Measurements from ENCODE around the gene UTS2B.

UTS2B gene

DNA sequence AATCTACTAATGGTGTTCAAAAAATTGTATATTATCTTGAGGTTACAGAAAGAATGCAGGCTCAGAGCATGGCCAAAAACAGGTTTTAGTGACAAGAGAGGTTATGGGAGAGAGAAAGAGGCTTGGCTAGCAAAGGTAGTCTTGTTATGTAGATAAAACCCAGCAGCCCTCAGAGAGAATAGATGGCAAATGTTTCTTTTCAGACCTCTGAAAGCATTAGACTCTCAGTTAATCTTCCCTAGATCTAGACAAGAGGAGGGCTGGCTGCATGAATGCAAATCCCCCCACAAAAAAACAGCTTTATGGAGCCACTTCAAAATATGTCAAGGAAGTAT, 69.1 kb downstream of the UTS2B start:
- no peak for DNase-seq (ENCODE audit: low read depth)
- TF ChIP-seq, protein P1, sequence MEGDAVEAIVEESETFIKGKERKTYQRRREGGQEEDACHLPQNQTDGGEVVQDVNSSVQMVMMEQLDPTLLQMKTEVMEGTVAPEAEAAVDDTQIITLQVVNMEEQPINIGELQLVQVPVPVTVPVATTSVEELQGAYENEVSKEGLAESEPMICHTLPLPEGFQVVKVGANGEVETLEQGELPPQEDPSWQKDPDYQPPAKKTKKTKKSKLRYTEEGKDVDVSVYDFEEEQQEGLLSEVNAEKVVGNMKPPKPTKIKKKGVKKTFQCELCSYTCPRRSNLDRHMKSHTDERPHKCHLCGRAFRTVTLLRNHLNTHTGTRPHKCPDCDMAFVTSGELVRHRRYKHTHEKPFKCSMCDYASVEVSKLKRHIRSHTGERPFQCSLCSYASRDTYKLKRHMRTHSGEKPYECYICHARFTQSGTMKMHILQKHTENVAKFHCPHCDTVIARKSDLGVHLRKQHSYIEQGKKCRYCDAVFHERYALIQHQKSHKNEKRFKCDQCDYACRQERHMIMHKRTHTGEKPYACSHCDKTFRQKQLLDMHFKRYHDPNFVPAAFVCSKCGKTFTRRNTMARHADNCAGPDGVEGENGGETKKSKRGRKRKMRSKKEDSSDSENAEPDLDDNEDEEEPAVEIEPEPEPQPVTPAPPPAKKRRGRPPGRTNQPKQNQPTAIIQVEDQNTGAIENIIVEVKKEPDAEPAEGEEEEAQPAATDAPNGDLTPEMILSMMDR (IDR thresholded peaks at IDR 0.05; ENCODE audit: low read length, missing control alignments), result no peak
- no peak overlapping the region for H3K4me3 ChIP-seq (replicated peaks; ENCODE audit: low read depth, low read length)

DNA sequence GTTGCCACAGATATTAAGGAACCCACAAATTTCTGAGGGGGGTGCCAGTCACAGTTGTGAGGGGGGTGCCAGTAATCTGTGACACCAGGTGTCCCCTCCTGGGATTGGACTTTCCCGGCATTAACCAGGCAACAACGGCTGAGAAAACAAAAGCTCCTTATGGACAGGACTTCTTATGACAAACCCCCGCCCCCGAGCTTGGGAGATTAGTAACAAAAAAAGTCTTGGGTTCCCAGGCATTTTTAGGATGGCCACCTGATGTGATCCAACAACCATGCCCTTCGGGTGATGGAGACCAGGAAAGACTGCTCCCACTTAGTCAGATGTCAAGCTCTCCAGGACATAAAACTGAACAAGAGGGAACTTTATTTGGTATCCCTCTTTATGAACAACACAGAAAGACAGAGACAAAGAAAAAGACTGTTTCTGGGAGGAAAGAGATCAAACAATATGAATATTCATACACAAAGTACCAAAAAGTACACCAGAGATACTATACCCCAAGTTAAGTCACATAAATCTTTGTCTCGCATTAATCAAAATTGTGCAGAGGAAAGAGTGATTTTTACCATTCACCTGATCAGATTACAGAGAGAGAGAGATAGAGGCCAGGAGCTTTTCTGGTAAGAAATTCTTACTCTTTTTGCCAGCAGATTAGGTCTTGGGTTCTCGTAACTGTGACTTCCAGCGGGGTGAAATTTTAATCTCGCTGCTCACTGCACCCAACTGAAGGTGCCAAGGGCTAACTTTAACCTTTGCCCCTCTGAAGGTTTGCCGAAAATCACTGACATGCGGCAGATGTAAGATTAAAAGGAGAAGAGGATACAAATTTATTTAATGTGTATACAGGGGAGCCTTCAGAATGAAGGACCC, 69.7 kb downstream of the UTS2B start:
- TF ChIP-seq, protein P1 (IDR thresholded peaks at IDR 0.05; ENCODE audit: low read length, missing control alignments), result no peak
- no peak for DNase-seq (ENCODE audit: low read depth)
- H3K4me3 ChIP-seq (replicated peaks; ENCODE audit: low read depth, low read length), result no peak overlapping the region

DNA sequence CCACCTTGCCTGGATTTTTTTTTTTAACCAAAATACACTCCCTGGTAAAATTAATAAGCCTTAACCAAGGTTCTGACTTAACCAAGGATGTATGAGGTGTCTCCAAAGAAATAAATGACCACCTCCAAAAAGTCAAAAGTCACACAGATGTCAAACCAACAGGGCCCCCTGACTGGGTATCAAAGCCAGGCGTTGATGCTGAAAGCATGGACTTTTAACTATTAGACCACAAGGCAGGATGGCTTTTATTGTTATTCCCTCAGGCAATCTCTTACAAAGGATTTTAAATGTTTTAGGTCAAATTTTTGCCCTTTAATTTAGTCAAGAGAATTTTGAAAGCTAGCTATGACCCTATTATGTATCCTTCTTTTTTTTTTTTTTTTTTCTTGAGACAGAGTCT, 70.8 kb downstream of the UTS2B start:
- no peak overlapping the region for H3K4me3 ChIP-seq (replicated peaks; ENCODE audit: low read depth, low read length)
- DNase-seq (ENCODE audit: low read depth), result no peak
- TF ChIP-seq, protein P1 (IDR thresholded peaks at IDR 0.05; ENCODE audit: low read length, missing control alignments), result no peak

DNA sequence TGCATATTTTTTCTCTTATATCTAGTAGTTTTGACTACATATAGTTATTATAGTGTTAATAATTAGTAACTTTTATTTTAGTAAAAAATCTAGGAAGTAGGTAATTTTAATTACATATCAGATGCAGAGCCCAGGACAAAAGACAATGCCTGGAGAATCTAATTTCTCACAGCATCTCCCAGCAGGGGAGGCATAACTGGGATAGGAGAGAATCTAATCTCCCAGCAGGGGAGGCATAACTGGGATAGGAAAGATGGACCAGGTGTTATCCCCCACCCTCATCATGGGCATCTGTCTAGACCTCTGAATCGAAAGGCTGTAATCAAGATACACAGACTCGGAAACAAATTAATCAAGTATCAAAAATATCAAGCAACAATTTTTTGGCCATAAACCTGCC, 73.0 kb downstream of the UTS2B start:
- no peak for DNase-seq (ENCODE audit: low read depth)
- TF ChIP-seq, protein P1 (IDR thresholded peaks at IDR 0.05; ENCODE audit: low read length, missing control alignments), result no peak
- no peak overlapping the region for H3K4me3 ChIP-seq (replicated peaks; ENCODE audit: low read depth, low read length)

DNA sequence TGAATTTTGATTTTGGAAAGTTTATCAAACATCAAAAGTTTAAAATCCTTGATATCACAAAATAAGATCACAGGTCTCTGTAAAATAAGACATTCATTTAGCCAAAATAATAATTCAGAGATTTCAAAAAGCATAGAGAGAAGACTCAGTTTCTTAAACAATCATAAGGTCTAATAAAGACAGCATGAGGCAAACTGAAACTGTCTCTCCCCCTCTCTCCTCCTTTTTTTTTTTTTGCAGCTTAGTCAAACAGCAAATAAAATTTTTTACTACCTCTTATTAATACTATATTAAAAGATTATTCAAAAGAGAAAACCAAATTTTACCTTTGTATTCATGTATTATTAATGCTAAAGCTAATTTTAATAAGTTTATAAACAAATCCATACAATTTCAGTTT, 73.9 kb downstream of the UTS2B start:
- H3K4me3 ChIP-seq (replicated peaks; ENCODE audit: low read depth, low read length), result no peak overlapping the region
- TF ChIP-seq, protein P1 (IDR thresholded peaks at IDR 0.05; ENCODE audit: low read length, missing control alignments), result no peak
- no peak for DNase-seq (ENCODE audit: low read depth)

DNA sequence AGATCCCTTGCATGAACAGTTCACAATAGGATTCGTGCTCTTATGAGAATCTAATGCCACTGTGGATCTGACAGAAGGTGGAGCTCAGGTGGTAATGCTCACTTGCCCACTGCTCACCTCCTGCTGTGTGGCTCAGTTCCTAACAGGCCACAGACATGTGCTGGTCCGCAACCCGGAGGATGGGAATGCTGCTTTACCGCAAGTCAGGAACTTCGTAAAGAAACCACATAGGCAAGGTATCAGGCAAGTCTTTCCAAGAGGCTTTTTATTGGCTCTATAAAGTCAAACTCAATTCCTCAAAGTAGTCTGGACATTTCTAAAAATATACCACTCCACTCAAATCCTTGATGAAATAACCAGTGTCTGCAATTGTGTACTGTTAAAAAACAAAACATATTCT, 75.2 kb downstream of the UTS2B start:
- no peak for DNase-seq (ENCODE audit: low read depth)
- TF ChIP-seq, protein P1 (IDR thresholded peaks at IDR 0.05; ENCODE audit: low read length, missing control alignments), result no peak
- no peak overlapping the region for H3K4me3 ChIP-seq (replicated peaks; ENCODE audit: low read depth, low read length)

Data from fibroblast of pulmonary artery (primary cell).